SK-N-SH treated with all-trans-retinoic acid at 6 μM for 48 hours (cell line): ENCODE data around the gene ZNF148.

Experiments
- ATAC-seq: fragments of 200-7000 bp; cut with Tn5 transposase; 3 replicates; pipeline ENCODE4 v1.9.1; 2020; ENCODE audit warnings: mild to moderate bottlenecking, moderate library complexity
- ARNTL ChIP-seq: fragments of 450-650 bp; formaldehyde crosslinking; IDR thresholded peaks from 2 replicates; pipeline ENCODE4 v1.5.0; 2020; ENCODE audit warnings: low read depth, mild to moderate bottlenecking, moderate library complexity, borderline replicate concordance
- BACH2 ChIP-seq: fragments of 250-450 bp; sonication (Bioruptor Pico); IDR thresholded peaks from 2 replicates; pipeline ENCODE4 v1.9.0; 2021; ENCODE audit warnings: mild to moderate bottlenecking, borderline replicate concordance
- CSDC2 ChIP-seq: fragments of 250-450 bp; sonication (Bioruptor Pico); IDR thresholded peaks from 2 replicates; pipeline ENCODE4 v1.5.0; 2020; ENCODE audit warnings: mild to moderate bottlenecking, moderate library complexity
- ESRRG ChIP-seq: fragments of 250-450 bp; sonication (Bioruptor Pico); IDR thresholded peaks from 2 replicates; pipeline ENCODE4 v1.6.1; 2021; ENCODE audit warnings: mild to moderate bottlenecking
- PPARA ChIP-seq: fragments of 250-450 bp; sonication (Bioruptor Pico); IDR thresholded peaks from 2 replicates; pipeline ENCODE4 v1.5.0; 2020; ENCODE audit warnings: mild to moderate bottlenecking, borderline replicate concordance
- RARB ChIP-seq: fragments of 250-450 bp; sonication (Bioruptor Pico); IDR thresholded peaks from 2 replicates; pipeline ENCODE4 v1.8.0; 2021; ENCODE audit warnings: mild to moderate bottlenecking, moderate library complexity
- SNAI2 ChIP-seq: fragments of 250-450 bp; sonication (Bioruptor Pico); IDR thresholded peaks from 2 replicates; pipeline ENCODE4 v1.5.0; 2020; ENCODE audit warnings: mild to moderate bottlenecking, moderate library complexity
- TCF4 ChIP-seq: fragments of 250-450 bp; sonication (Bioruptor Pico); IDR thresholded peaks from 2 replicates; pipeline ENCODE4 v1.8.0; 2021; ENCODE audit warnings: mild to moderate bottlenecking, moderate library complexity, borderline replicate concordance
- TOX ChIP-seq: fragments of 250-450 bp; sonication (Bioruptor Pico); IDR thresholded peaks from 2 replicates; pipeline ENCODE4 v1.8.0; 2021; ENCODE audit warnings: mild to moderate bottlenecking, moderate library complexity, borderline replicate concordance
- ZC3H10 ChIP-seq: fragments of 250-450 bp; sonication (Bioruptor Pico); IDR thresholded peaks from 2 replicates; pipeline ENCODE4 v1.5.1; 2021; ENCODE audit warnings: mild to moderate bottlenecking, moderate library complexity
- ZFP3 ChIP-seq: fragments of 250-450 bp; sonication (Bioruptor Pico); IDR thresholded peaks from 2 replicates; pipeline ENCODE4 v1.5.0; 2020; ENCODE audit warnings: mild to moderate bottlenecking, moderate library complexity
- ZFP30 ChIP-seq: fragments of 450-650 bp; formaldehyde crosslinking; IDR thresholded peaks from 2 replicates; pipeline ENCODE4 v1.5.0; 2022; ENCODE audit warnings: mild to moderate bottlenecking, moderate library complexity
- ZNF565 ChIP-seq: fragments of 450-650 bp; formaldehyde crosslinking; conservative IDR thresholded peaks from 2 replicates; pipeline ENCODE4 v1.5.0; 2020; ENCODE audit warnings: low read depth, mild to moderate bottlenecking, moderate library complexity
- ZNF70 ChIP-seq: fragments of 450-650 bp; formaldehyde crosslinking; IDR thresholded peaks from 2 replicates; pipeline ENCODE4 v1.5.0; 2020; ENCODE audit warnings: mild to moderate bottlenecking, moderate library complexity
- ZNF8 ChIP-seq: fragments of 450-650 bp; formaldehyde crosslinking; IDR thresholded peaks from 2 replicates; pipeline ENCODE4 v1.5.0; 2020; ENCODE audit warnings: mild to moderate bottlenecking, moderate library complexity
- TF ChIP-seq, protein P1 (sequence below): fragments of 250-450 bp; sonication (Bioruptor Pico); IDR thresholded peaks from 2 replicates; pipeline ENCODE4 v1.8.0; 2020; ENCODE audit warnings: mild to moderate bottlenecking, moderate library complexity, borderline replicate concordance
- TF ChIP-seq, protein P2 (sequence below): fragments of 250-450 bp; sonication (Bioruptor Pico); IDR thresholded peaks from 2 replicates; pipeline ENCODE4 v1.5.1; 2021; ENCODE audit warnings: mild to moderate bottlenecking, moderate library complexity
- TF ChIP-seq, protein P3 (sequence below): fragments of 250-450 bp; sonication (Bioruptor Pico); IDR thresholded peaks from 2 replicates; pipeline ENCODE4 v1.5.0; 2020; ENCODE audit warnings: mild to moderate bottlenecking, moderate library complexity

The ZNF148 gene

DNA sequence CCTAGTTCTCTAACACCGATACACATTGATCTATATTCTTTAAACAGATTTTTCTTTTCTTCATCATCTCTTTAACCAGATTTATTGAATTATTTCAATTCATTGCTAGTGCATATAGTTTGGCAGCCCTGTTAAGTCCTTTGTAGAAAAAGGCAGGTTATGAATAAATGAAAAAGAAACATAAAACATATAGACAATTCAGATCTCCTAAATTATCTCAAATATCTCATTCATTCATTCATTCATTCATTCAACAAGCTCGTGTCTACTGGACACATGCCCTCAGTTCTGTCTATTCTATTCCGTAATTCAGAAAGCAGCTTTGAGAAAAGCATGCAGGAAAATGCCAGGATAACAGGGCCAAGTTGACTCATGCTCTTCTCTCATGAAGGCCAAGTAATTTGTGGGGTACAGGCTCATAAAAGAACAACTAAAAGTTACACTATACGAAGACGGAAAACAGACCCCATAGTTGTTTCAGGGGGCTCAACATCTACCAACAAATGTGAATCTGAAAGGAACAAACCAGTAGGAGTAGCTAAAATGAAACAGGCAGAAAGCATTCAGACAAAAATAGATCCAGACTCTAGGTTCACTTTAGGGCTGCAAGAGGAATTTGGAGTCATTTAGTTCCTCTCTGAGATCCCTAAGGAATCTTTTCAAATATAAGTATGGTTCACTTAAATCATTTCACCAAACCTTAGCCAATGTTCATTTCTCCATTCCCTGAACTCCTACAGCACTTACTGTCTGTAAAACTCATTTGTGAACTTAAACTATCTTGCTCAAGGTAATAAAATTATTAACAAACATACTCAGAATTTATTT, 7.5 kb downstream of the ZNF148 start:
- TF ChIP-seq ZNF8 (CRISPR knock-in tag): no peak
- no peak for TF ChIP-seq SNAI2 (CRISPR knock-in tag)
- TF ChIP-seq, protein P1, sequence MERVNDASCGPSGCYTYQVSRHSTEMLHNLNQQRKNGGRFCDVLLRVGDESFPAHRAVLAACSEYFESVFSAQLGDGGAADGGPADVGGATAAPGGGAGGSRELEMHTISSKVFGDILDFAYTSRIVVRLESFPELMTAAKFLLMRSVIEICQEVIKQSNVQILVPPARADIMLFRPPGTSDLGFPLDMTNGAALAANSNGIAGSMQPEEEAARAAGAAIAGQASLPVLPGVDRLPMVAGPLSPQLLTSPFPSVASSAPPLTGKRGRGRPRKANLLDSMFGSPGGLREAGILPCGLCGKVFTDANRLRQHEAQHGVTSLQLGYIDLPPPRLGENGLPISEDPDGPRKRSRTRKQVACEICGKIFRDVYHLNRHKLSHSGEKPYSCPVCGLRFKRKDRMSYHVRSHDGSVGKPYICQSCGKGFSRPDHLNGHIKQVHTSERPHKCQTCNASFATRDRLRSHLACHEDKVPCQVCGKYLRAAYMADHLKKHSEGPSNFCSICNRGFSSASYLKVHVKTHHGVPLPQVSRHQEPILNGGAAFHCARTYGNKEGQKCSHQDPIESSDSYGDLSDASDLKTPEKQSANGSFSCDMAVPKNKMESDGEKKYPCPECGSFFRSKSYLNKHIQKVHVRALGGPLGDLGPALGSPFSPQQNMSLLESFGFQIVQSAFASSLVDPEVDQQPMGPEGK (CRISPR knock-in tag): no peak
- no peak for TF ChIP-seq ZFP30 (CRISPR knock-in tag)
- TF ChIP-seq RARB: no peak
- TF ChIP-seq CSDC2 (CRISPR knock-in tag): no peak
- no peak for TF ChIP-seq ZFP3 (CRISPR knock-in tag)
- TF ChIP-seq BACH2 (CRISPR knock-in tag): no peak
- TF ChIP-seq ZNF70 (CRISPR knock-in tag): no peak
- TF ChIP-seq, protein P2, sequence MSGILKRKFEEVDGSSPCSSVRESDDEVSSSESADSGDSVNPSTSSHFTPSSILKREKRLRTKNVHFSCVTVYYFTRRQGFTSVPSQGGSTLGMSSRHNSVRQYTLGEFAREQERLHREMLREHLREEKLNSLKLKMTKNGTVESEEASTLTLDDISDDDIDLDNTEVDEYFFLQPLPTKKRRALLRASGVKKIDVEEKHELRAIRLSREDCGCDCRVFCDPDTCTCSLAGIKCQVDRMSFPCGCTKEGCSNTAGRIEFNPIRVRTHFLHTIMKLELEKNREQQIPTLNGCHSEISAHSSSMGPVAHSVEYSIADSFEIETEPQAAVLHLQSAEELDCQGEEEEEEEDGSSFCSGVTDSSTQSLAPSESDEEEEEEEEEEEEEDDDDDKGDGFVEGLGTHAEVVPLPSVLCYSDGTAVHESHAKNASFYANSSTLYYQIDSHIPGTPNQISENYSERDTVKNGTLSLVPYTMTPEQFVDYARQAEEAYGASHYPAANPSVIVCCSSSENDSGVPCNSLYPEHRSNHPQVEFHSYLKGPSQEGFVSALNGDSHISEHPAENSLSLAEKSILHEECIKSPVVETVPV: no peak
- no peak for TF ChIP-seq ESRRG (CRISPR knock-in tag)
- TF ChIP-seq, protein P3, sequence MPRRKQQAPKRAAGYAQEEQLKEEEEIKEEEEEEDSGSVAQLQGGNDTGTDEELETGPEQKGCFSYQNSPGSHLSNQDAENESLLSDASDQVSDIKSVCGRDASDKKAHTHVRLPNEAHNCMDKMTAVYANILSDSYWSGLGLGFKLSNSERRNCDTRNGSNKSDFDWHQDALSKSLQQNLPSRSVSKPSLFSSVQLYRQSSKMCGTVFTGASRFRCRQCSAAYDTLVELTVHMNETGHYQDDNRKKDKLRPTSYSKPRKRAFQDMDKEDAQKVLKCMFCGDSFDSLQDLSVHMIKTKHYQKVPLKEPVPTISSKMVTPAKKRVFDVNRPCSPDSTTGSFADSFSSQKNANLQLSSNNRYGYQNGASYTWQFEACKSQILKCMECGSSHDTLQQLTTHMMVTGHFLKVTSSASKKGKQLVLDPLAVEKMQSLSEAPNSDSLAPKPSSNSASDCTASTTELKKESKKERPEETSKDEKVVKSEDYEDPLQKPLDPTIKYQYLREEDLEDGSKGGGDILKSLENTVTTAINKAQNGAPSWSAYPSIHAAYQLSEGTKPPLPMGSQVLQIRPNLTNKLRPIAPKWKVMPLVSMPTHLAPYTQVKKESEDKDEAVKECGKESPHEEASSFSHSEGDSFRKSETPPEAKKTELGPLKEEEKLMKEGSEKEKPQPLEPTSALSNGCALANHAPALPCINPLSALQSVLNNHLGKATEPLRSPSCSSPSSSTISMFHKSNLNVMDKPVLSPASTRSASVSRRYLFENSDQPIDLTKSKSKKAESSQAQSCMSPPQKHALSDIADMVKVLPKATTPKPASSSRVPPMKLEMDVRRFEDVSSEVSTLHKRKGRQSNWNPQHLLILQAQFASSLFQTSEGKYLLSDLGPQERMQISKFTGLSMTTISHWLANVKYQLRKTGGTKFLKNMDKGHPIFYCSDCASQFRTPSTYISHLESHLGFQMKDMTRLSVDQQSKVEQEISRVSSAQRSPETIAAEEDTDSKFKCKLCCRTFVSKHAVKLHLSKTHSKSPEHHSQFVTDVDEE (CRISPR knock-in tag): no peak
- no peak for TF ChIP-seq PPARA
- TF ChIP-seq ARNTL (CRISPR knock-in tag): no peak
- no peak for TF ChIP-seq ZNF565 (CRISPR knock-in tag)
- TF ChIP-seq TOX (CRISPR knock-in tag): no peak
- TF ChIP-seq TCF4 (CRISPR knock-in tag): no peak
- ATAC-seq: peak; percentile 32; the same call in 2 of the 3 replicates

DNA sequence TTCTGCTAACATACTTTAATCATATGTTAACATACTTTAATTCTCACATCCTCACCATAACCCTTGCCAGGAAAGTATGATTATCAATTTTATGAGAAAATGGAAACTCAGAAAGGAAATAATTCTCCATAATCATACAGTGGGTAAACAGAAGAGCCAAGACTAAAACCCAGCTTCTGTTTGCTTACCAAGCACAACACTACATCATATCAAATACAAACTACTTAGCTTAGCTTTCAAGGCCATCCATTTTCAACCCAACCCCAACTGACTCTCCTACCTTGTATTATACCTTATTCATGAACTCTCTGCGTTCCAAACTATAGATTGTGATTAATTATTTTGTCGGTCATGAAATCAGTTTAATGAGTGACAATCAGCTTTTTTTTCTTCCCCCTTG, 9.0 kb downstream of the ZNF148 start:
- TF ChIP-seq ZNF70 (CRISPR knock-in tag) (no peak), ZC3H10 (no peak), ZFP3 (CRISPR knock-in tag) (no peak), BACH2 (CRISPR knock-in tag) (no peak), ARNTL (CRISPR knock-in tag) (no peak)
- TF ChIP-seq, protein P1 (CRISPR knock-in tag): no peak
- TF ChIP-seq, protein P3 (CRISPR knock-in tag): no peak
- ATAC-seq: no peak
